Parathyroid adenoma (tissue), 2 donors: ENCODE measurements around the gene CXCR6.

Experiments used
- H2AFZ ChIP-seq: fragments of 300-600 bp; sonication (generic); one replicate; pipeline ENCODE4 v1.7.0; 2017; ENCODE audit warnings: antibody characterized with exemption, mild to moderate bottlenecking
- H3K27ac ChIP-seq: fragments of 300-600 bp; sonication (generic); one replicate; pipeline ENCODE4 v1.7.0; 2017
- H3K27me3 ChIP-seq: fragments of 300-600 bp; sonication (generic); one replicate; pipeline ENCODE4 v1.7.0; 2017; ENCODE audit warnings: low read length; ENCODE audit not compliant: control insufficient read depth, insufficient read depth
- H3K36me3 ChIP-seq: fragments of 300-600 bp; sonication (generic); one replicate; pipeline ENCODE4 v1.7.0; 2017; ENCODE audit warnings: low read length; ENCODE audit not compliant: control insufficient read depth, insufficient read depth
- H3K4me1 ChIP-seq: fragments of 300-600 bp; sonication (generic); one replicate; pipeline ENCODE4 v1.7.0; 2017; ENCODE audit warnings: control low read depth
- H3K4me2 ChIP-seq: fragments of 300-600 bp; sonication (generic); one replicate; pipeline ENCODE4 v1.7.0; 2017; ENCODE audit warnings: low read length
- H3K4me3 ChIP-seq: fragments of 300-600 bp; sonication (generic); one replicate; pipeline ENCODE4 v1.7.0; 2017; ENCODE audit warnings: low read depth, low read length
- H3K79me2 ChIP-seq: fragments of 300-600 bp; sonication (generic); one replicate; pipeline ENCODE4 v1.7.0; 2017; ENCODE audit warnings: control low read depth
- H3K9ac ChIP-seq: fragments of 300-600 bp; sonication (generic); one replicate; pipeline ENCODE4 v1.7.0; 2017; ENCODE audit warnings: mild to moderate bottlenecking
- H3K9me3 ChIP-seq: fragments of 300-600 bp; sonication (generic); one replicate; pipeline ENCODE4 v1.7.0; 2017; ENCODE audit warnings: low read length; ENCODE audit not compliant: control insufficient read depth
- CTCF ChIP-seq: fragments of 300-600 bp; sonication (generic); IDR thresholded peaks from one replicate; pipeline ENCODE4 v1.7.0; 2017; ENCODE audit warnings: antibody characterized with exemption, mild to moderate bottlenecking
- donor health status: primary hyperparathyroidism.

The CXCR6 gene

GRCh38 chr3:45946307-45946706 lies 3.0 kb downstream of the CXCR6 start:
- Histone ChIP-seq H3K79me2 (no peaks in the 10 kb centered on the region), H3K4me2 (no peak overlapping the region), H3K27ac (no peak overlapping the region), H3K4me1 (no peaks in the 10 kb centered on the region), H3K27me3 (no peaks in the 10 kb centered on the region), H3K9me3 (no peaks in the 10 kb centered on the region), H2AFZ (no peak overlapping the region), H3K4me3 (no peak overlapping the region), H3K9ac (no peak overlapping the region), H3K36me3 (no peaks in the 10 kb centered on the region)
- no peak for TF ChIP-seq CTCF

- Histone ChIP-seq H3K27ac (no peak overlapping the region), H3K9ac (no peak overlapping the region), H3K4me1 (no peaks in the 10 kb centered on the region), H3K4me2 (no peak overlapping the region), H3K4me3 (no peak overlapping the region), H3K79me2 (no peaks in the 10 kb centered on the region), H3K9me3 (no peaks in the 10 kb centered on the region), H2AFZ (no peak overlapping the region), H3K36me3 (no peaks in the 10 kb centered on the region), H3K27me3 (no peaks in the 10 kb centered on the region)
- TF ChIP-seq CTCF: no peak
Observed at GRCh38 chr3:45946875-45947274, 3.6 kb downstream of the CXCR6 start.

- H3K36me3 ChIP-seq: no peaks in the 10 kb centered on the region
- no peaks in the 10 kb centered on the region for H3K4me1 ChIP-seq
- no peaks in the 10 kb centered on the region for H3K79me2 ChIP-seq
- no peak overlapping the region for H2AFZ ChIP-seq
- no peak overlapping the region for H3K9ac ChIP-seq
- no peak overlapping the region for H3K4me3 ChIP-seq
- no peak overlapping the region for H3K27ac ChIP-seq
- TF ChIP-seq CTCF: no peak
- H3K27me3 ChIP-seq: no peaks in the 10 kb centered on the region
- H3K9me3 ChIP-seq: no peaks in the 10 kb centered on the region
- no peak overlapping the region for H3K4me2 ChIP-seq
Observed at GRCh38 chr3:45947361-45947760, 4.1 kb downstream of the CXCR6 start.

- no peaks in the 10 kb centered on the region for H3K36me3 ChIP-seq
- no peaks in the 10 kb centered on the region for H3K79me2 ChIP-seq
- no peak overlapping the region for H3K27ac ChIP-seq
- H3K27me3 ChIP-seq: no peaks in the 10 kb centered on the region
- H3K9me3 ChIP-seq: no peaks in the 10 kb centered on the region
- no peak overlapping the region for H3K9ac ChIP-seq
- H2AFZ ChIP-seq: no peak overlapping the region
- H3K4me3 ChIP-seq: no peak overlapping the region
- H3K4me1 ChIP-seq: no peaks in the 10 kb centered on the region
- H3K4me2 ChIP-seq: no peak overlapping the region
- no peak for TF ChIP-seq CTCF
Observed at GRCh38 chr3:45948311-45948781, 5.1 kb downstream of the CXCR6 start.

GRCh38 chr3:45948881-45949280 lies 5.6 kb downstream of the CXCR6 start:
- Histone ChIP-seq H3K36me3 (no peaks in the 10 kb centered on the region), H3K4me2 (no peak overlapping the region), H3K4me3 (no peak overlapping the region), H3K4me1 (no peaks in the 10 kb centered on the region), H3K79me2 (no peaks in the 10 kb centered on the region), H2AFZ (no peak overlapping the region), H3K9me3 (no peaks in the 10 kb centered on the region), H3K9ac (no peak overlapping the region), H3K27ac (no peak overlapping the region), H3K27me3 (no peaks in the 10 kb centered on the region)
- TF ChIP-seq CTCF: no peak
